GM19035 (cell line): Measurements from ENCODE around the gene KCNJ3.
"Not testable (repeated sequence)": the region's sequence is repeated elsewhere in the genome, so short reads cannot be mapped to it uniquely, and the experiment has no call there.

Experiments
- ATAC-seq: cut with Tn5 transposase; IDR thresholded peaks from one replicate; pipeline ENCODE4 v1.9.1; 2021; ENCODE audit not compliant: unreplicated experiment

The KCNJ3 gene

DNA sequence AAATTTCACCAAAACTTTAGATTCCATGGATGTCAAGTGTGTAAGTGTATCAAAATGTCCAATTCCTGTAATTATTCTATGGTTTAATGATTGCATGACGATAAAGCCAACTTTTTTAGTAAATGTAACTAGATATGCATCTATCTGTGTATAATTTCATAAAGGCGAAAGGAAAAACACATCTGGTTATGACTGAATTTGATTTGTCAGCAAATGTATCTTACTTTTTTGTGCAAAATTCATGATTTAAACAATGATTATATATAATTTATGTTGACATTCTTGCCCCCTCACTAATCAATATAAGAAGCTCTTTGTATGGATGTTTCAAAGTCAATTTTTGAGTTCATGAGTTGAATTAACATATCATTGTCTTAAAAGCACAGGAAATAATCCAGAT lies 138.5 kb downstream of the KCNJ3 start:
- ATAC-seq: no peak

DNA sequence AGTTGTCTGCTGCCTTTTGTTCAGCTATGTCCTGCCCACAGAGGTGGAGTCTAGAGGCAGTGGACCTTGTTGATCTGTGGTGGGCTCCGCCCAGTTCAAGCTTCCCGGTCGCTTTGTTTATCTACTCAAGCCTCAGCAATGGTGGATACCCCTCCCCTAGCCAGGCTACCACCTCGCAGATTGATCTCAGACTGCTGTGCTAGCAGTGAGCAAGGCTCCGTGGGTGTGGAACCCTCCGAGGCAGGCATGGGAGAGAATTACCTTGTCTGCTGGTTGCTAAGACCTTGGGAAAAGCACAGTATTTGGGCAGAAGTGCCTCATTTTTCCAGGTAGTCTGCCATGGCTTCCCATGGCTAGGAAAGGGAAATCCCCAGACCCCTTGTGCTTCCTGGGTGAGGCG lies 146.0 kb downstream of the KCNJ3 start:
- no peak for ATAC-seq

DNA sequence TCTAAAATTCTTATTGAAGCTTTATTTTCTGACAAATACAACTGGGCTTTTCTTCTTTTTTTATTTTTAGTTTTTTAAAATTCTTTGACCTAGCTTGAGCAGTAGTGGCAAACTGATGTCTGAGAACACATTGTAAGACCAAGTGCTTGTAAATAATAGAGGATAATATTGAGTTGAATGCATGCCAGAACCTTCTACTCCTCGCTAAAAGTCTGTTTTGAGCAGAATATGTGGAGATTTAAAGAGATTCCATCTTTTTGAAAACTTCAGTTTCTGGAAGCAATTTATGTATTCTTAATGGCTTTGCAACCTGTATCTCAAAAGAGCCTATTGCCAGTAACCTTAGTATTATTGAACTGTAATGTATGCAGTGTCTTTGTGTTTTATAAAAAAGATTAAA lies 148.3 kb downstream of the KCNJ3 start:
- ATAC-seq: no peak

DNA sequence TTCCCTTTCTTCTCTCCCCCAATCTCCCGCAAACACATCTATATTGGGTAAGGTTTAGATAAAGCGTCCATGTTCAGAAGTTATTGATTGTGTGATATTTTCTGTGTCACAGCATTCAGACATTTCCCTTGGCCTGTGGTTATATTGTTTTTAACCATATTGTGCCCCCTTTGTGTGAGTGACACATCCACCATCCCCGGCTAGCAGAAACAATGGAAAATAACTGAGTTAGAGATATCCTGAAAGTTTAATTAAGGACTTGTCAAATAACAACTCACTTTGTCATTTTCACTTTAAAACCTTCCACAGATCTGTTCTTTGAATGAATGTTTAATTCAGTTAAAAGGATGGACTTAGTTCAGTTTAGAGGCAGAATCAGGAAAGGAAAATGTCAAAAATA lies 151.0 kb downstream of the KCNJ3 start:
- no peak for ATAC-seq

DNA sequence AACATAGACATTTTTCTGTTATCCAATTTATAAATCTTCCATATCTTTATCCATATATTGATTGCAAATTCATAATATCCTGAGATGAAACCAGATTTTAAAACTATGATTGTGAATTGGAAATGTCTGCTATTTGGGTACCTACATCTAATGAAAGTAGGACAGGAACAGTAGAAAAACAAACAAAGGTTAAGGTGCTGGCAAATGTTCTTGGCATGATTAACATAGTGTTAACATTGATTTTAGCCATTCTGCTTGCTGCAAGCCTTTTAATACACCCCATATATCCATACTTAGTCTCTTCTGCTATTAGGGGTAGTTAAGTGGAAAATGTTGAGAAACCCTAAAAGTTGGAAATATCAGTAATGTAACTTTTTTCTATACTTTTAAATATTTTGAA lies 152.0 kb downstream of the KCNJ3 start:
- no peak for ATAC-seq

DNA sequence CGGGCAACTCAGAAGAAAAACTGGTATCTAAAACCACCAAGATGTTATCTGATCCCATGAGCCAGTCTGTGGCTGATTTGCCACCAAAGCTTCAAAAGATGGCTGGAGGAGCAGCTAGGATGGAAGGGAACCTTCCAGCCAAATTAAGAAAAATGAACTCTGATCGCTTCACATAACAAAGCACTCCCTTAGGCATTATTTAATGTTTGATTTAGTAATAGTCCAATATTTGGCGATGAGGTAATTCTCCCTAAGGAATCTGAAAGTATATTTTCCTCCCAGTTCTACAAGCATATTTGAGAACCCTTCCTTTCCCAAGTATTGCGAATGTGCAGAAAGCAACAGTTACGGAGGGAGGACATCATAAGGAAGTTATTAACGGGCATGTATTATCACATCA lies 156.6 kb downstream of the KCNJ3 start:
- ATAC-seq: no peak

DNA sequence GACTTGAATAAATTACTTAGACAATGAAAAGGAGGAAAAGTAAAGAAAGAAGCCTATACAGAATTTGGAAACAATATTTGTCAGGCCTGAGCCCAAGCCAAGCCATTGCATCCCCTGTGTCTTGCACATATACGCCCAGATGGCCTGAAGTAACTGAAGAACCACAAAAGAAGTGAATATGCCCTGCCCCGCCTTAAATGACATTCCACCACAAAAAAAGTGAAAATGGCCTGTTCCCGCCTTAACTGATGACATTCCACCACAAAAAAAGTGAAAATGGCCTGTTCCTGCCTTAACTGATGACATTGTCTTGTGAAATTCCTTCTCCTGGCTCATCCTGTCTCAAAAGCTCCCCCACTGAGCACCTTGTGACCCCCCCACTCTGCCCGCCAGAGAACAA lies 168.7 kb downstream of the KCNJ3 start:
- ATAC-seq: not testable (repeated sequence)

DNA sequence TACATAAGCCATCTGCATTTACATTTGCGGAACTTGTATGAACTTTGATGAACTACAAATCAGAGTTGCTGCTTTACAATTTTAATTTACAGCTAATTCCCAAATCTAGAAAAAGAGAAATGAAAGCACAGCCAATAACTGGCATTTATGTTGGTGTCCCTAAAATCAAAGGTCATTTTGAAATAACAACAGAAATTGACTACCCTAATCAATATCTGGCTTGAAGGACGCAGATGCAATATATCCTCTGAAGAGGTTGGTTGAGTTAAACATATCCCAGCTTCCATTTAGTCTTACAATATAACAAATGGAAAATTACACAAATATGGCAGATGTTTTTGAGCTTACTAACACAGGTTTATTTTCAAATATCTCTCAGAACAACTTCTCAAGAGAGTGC lies 177.5 kb downstream of the KCNJ3 start:
- no peak for ATAC-seq

DNA sequence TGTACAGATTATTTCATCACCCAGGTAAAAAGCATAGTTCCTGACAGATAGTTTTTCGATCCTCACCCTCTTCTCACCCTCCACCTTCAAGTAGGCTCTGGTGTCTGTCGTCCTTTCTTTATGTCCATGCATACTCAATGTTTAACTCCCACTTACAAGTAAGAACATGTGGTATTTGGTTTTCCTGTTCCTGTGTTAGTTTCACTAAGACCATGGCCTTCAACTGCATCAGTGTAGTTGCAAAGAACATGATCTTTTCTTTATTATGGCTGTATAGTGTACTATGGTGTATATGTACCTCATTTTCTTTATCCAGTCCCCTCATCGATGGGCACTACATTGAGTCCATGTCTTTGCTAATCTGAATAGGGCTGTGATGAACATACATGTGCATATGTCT lies 184.2 kb downstream of the KCNJ3 start:
- ATAC-seq: no peak

DNA sequence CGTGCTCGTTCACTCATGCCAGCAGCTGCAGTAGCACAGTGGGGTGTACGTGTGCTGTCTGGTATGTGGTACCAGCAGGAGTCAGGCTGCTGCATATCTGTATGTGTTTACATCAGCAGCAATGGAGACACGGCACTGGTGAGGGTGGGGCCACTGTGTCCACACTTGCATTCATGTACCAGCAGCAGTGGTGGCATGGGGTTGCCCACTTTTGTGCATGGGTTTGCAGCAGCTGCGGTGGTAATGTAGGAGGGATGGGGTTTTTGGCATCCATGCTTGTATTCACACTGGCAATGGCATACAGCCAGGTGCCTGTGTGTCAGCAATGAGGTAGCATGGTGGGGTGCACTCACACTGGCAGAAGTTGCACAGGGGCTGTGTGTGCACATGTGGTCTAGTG lies 187.8 kb downstream of the KCNJ3 start:
- ATAC-seq: no peak

DNA sequence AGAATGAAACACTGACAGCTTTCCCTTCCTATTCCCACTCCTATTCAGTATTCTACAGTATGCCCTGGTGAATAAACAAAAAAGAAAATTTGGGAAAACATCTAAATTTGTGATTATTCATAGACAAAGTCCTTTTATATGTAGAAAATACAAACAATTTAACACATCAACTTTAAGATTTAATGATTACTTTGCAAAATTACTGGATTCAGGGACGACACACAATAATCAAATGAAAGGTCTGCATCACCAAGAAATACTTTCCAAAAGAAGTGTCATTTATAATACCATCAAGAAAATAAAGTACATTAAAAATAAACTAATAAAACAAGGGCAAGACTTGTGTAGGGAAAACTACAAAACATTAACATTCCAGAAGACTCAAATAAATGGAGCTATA lies 199.8 kb downstream of the KCNJ3 start:
- ATAC-seq: no peak

DNA sequence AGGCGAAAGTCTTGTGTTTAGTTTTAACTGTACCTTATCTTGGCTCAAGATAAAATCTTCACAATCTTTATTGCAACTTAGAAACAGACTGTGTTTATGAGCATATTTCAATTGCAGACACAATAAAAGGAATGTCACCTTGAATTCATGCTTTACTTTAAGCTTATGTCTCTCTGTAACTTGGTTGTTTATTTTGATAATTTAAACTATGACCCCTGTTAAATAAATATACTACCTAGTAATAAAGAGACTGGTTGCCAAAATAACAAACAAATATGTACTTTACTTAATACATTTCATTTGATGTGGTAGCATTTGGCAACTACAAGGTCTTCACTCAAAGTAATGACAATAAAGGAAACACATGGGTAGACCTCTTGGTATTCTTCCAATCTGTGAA lies 202.6 kb downstream of the KCNJ3 start:
- ATAC-seq: no peak
